HepG2 (cell line): ENCODE results near the gene COMT. TPM values are rescaled to one million over a fixed set of nuclear protein-coding genes. Genes with fewer than 3 reads are reported as not detected.
A peak's percentile ranks its signal among the peaks of the same experiment; 100 is the strongest.

Source experiments
- AKAP8 ChIP-seq: sonication (generic); formaldehyde crosslinking; IDR thresholded peaks from 2 replicates; pipeline ENCODE4 v1.5.1; 2020; ENCODE audit warnings: mild to moderate bottlenecking, missing genetic modification reagents
- ATF2 ChIP-seq: sonication (generic); formaldehyde crosslinking; IDR thresholded peaks from 2 replicates; pipeline ENCODE4 v1.4.0; 2020; ENCODE audit warnings: missing genetic modification reagents
- ATM ChIP-seq: fragments of 450-650 bp; IDR thresholded peaks from 2 replicates; pipeline ENCODE4 v1.7.1; 2017; ENCODE audit warnings: mild to moderate bottlenecking, borderline replicate concordance
- CEBPG ChIP-seq: IDR thresholded peaks from 2 replicates; pipeline ENCODE4 v1.6.1; 2016
- CREB1 ChIP-seq, 2 experiments: fragments of 450-650 bp in 1 of 2; IDR thresholded peaks; 2 replicates each; pipeline ENCODE4 v1.6.1; 2016 to 2017; ENCODE audit warnings: control low read depth in 1 of 2, mild to moderate bottlenecking in 1 of 2, missing compliant biosample characterization in 1 of 2, missing genetic modification characterization in 1 of 2
- FLYWCH1 ChIP-seq: sonication (generic); formaldehyde crosslinking; IDR thresholded peaks from 2 replicates; pipeline ENCODE4 v1.8.1; 2023; ENCODE audit warnings: mild to moderate bottlenecking, missing genetic modification reagents
- FOXO1 ChIP-seq: sonication (generic); formaldehyde crosslinking; IDR thresholded peaks from 2 replicates; pipeline ENCODE4 v1.4.0; 2020; ENCODE audit warnings: missing genetic modification reagents
- HNF4A ChIP-seq: sonication (generic); formaldehyde crosslinking; IDR thresholded peaks from 2 replicates; pipeline ENCODE4 v1.4.0; 2020; ENCODE audit warnings: missing genetic modification reagents
- KDM3A ChIP-seq: IDR thresholded peaks from 2 replicates; pipeline ENCODE4 v1.6.1; 2018; ENCODE audit warnings: low read depth, missing compliant biosample characterization
- MEIS2 ChIP-seq: sonication (generic); formaldehyde crosslinking; IDR thresholded peaks from 2 replicates; pipeline ENCODE4 v1.9.0; 2021; ENCODE audit warnings: mild to moderate bottlenecking, missing genetic modification reagents
- MIXL1 ChIP-seq: IDR thresholded peaks from 2 replicates; pipeline ENCODE4 v1.6.1; 2016
- NCOA5 ChIP-seq: sonication (generic); formaldehyde crosslinking; IDR thresholded peaks from 2 replicates; pipeline ENCODE4 v1.4.0; 2020; ENCODE audit warnings: missing genetic modification reagents
- NR2F1 ChIP-seq, 2 experiments: fragments of 450-650 bp in 1 of 2; formaldehyde crosslinking in 1 of 2; IDR thresholded peaks; 2 replicates each; pipeline versions ENCODE4 v1.5.0 to v1.6.1; 2016 to 2020; ENCODE audit warnings: mild to moderate bottlenecking in 1 of 2, missing compliant biosample characterization in 1 of 2, missing genetic modification reagents in 1 of 2, moderate library complexity in 1 of 2
- RFX1 ChIP-seq: fragments of 450-650 bp; IDR thresholded peaks from 2 replicates; pipeline ENCODE4 v1.6.1; 2017
- SOX6 ChIP-seq, 2 experiments: fragments of 450-650 bp in 1 of 2; sonication (generic) in 1 of 2; formaldehyde crosslinking in 1 of 2; IDR thresholded peaks; 2 replicates each; pipeline versions ENCODE4 v1.4.0 to v1.6.1; 2017 to 2020; ENCODE audit warnings: antibody characterized with exemption in 1 of 2, mild to moderate bottlenecking in 1 of 2, missing genetic modification reagents in 1 of 2
- TBP ChIP-seq: sonication (generic); formaldehyde crosslinking; IDR thresholded peaks from 2 replicates; pipeline ENCODE4 v1.5.0; 2020; ENCODE audit warnings: missing genetic modification reagents
- TGIF2 ChIP-seq: IDR thresholded peaks from 2 replicates; pipeline ENCODE4 v1.6.1; 2016; ENCODE audit warnings: control low read depth, missing compliant biosample characterization
- WIZ ChIP-seq: sonication (generic); formaldehyde crosslinking; IDR thresholded peaks from 2 replicates; pipeline ENCODE4 v1.5.1; 2020; ENCODE audit warnings: mild to moderate bottlenecking, missing genetic modification reagents
- ZBTB49 ChIP-seq: sonication (generic); formaldehyde crosslinking; IDR thresholded peaks from 2 replicates; pipeline ENCODE4 v1.4.0; 2020; ENCODE audit warnings: missing genetic modification reagents, borderline replicate concordance
- ZNF326 ChIP-seq: sonication (generic); formaldehyde crosslinking; IDR thresholded peaks from 2 replicates; pipeline ENCODE4 v1.4.0; 2020; ENCODE audit warnings: missing genetic modification reagents, borderline replicate concordance
- ZNF337 ChIP-seq: sonication (generic); formaldehyde crosslinking; IDR thresholded peaks from 2 replicates; pipeline ENCODE4 v1.5.1; 2020; ENCODE audit warnings: missing genetic modification reagents, low read depth, mild to moderate bottlenecking, borderline replicate concordance
- ZNF33A ChIP-seq: sonication (generic); formaldehyde crosslinking; IDR thresholded peaks from 2 replicates; pipeline ENCODE4 v1.5.1; 2020; ENCODE audit warnings: missing genetic modification reagents, mild to moderate bottlenecking, moderate library complexity, borderline replicate concordance
- ZNF44 ChIP-seq: sonication (generic); formaldehyde crosslinking; IDR thresholded peaks from 2 replicates; pipeline ENCODE4 v1.5.1; 2020; ENCODE audit warnings: mild to moderate bottlenecking, missing genetic modification reagents
- ZNF570 ChIP-seq: sonication (generic); formaldehyde crosslinking; IDR thresholded peaks from 2 replicates; pipeline ENCODE4 v1.4.0; 2020; ENCODE audit warnings: mild to moderate bottlenecking, missing genetic modification reagents, borderline replicate concordance
- ZSCAN30 ChIP-seq: sonication (generic); formaldehyde crosslinking; IDR thresholded peaks from 2 replicates; pipeline ENCODE4 v1.5.0; 2020; ENCODE audit warnings: mild to moderate bottlenecking, missing genetic modification reagents
- ZXDC ChIP-seq: sonication (generic); formaldehyde crosslinking; IDR thresholded peaks from 2 replicates; pipeline ENCODE4 v1.5.0; 2020; ENCODE audit warnings: mild to moderate bottlenecking, missing genetic modification reagents
- polyA plus RNA-seq, 8 experiments: library from polyadenylated mRNA; depleted of rRNA in 3 of 8; stranded (reverse) in 7 of 8; unstranded in 1 of 8; fragments of >200 nt; fragmentation: Illumina TruSeq in 4 of 8; extraction: Trizol in 4 of 8; gene quantifications; 2 replicates each; pipeline versions ENCODE4 v1.2.1 to v1.2.3, GENCODE V29; 2011 to 2016; ENCODE audit warnings: low read depth in 4 of 8, missing spikeins in 1 of 8, mixed read lengths in 1 of 8; ENCODE audit not compliant: insufficient read depth in 1 of 8
- total RNA-seq, 5 experiments: library from RNA; depleted of rRNA; stranded (reverse); fragments of >200 nt; fragmentation: Illumina TruSeq; extraction: Trizol; gene quantifications; 2 replicates each; pipeline ENCODE4 v1.2.3, GENCODE V29; 2016; ENCODE audit warnings: low read depth in 1 of 5

The COMT gene
- total and polyA plus RNA-seq, 2 of the 13 experiments (the other 11 are each of a cell fraction or from before 2014, with no cell fraction given): 156 to 162 TPM

DNA sequence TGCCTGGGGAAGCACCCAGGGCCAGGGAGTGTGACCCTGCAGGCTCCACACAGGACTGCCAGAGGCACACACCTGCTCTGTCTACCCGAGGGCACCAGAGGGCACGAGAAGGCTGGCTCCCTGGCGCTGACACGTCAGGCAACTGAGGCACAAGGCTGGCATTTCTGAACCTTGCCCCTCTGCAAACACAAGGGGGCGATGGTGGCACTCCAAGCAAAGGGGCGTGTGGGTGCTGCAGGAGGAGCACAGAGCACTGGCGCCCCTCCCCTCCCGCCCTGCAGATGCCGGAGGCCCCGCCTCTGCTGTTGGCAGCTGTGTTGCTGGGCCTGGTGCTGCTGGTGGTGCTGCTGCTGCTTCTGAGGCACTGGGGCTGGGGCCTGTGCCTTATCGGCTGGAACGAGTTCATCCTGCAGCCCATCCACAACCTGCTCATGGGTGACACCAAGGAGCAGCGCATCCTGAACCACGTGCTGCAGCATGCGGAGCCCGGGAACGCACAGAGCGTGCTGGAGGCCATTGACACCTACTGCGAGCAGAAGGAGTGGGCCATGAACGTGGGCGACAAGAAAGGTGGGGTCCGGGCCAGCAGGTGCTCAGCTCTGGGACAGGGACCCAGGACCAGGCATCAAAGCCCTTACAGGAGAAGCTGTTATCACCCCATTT is 20.8 kb downstream of the COMT start (continued):
- TF ChIP-seq AKAP8 (CRISPR knock-in tag): no peak; the same call in 1 of the 2 replicates
- no peak for TF ChIP-seq ZNF337 (CRISPR knock-in tag)
- TF ChIP-seq CEBPG (CRISPR knock-in tag): no peak
- no peak for TF ChIP-seq FOXO1 (CRISPR knock-in tag)
- TF ChIP-seq HNF4A: 0 out of 2 replicates have a peak, but pooled peaks have one; percentile 3
- no peak for TF ChIP-seq WIZ (CRISPR knock-in tag)
- no peak for TF ChIP-seq ZNF44
- 0 out of 2 replicates have a peak, but pooled peaks have one; percentile 21 for TF ChIP-seq ZBTB49
- no peak for TF ChIP-seq ZNF326 (CRISPR knock-in tag)
- no peak for TF ChIP-seq ZNF570 (CRISPR knock-in tag)
- no peak for TF ChIP-seq TBP (CRISPR knock-in tag)
- TF ChIP-seq ATF2 (CRISPR knock-in tag): no peak; the same call in 1 of the 2 replicates
- no peak for TF ChIP-seq ZNF33A (CRISPR knock-in tag)
- TF ChIP-seq RFX1: no peak
- TF ChIP-seq TGIF2 (CRISPR knock-in tag): no peak
- no peak for TF ChIP-seq FLYWCH1 (CRISPR knock-in tag)
- TF ChIP-seq ATM: no peak
- no peak for TF ChIP-seq ZXDC (CRISPR knock-in tag)
- no peak for TF ChIP-seq KDM3A
- TF ChIP-seq MIXL1 (CRISPR knock-in tag): no peak
- TF ChIP-seq MEIS2 (CRISPR knock-in tag): peak; percentile 16
- TF ChIP-seq ZSCAN30: no peak
- no peak for TF ChIP-seq NCOA5 (CRISPR knock-in tag)
- no peak for TF ChIP-seq CREB1 (IDR thresholded peaks at IDR 0.05)
- TF ChIP-seq CREB1 (CRISPR knock-in tag; IDR thresholded peaks at IDR 0.05): no peak
- no peak for TF ChIP-seq NR2F1 (CRISPR knock-in tag; IDR thresholded peaks at IDR 0.05)
- TF ChIP-seq SOX6 (IDR thresholded peaks at IDR 0.05): no peak
- peak; percentile 29; the same call in 1 of the 2 replicates for TF ChIP-seq SOX6 (CRISPR knock-in tag; IDR thresholded peaks at IDR 0.05)
